K562 (cell line): Measurements from ENCODE around the gene PLXND1. TPM values are rescaled to one million over a fixed set of nuclear protein-coding genes. Genes with fewer than 3 reads are reported as not detected.

Experiments used
- ATF7 ChIP-seq: fragments of 450-650 bp; IDR thresholded peaks from 2 replicates; pipeline ENCODE4 v1.7.1; 2014; ENCODE audit warnings: mild to moderate bottlenecking, moderate library complexity
- COPS2 ChIP-seq: fragments of 450-650 bp; conservative IDR thresholded peaks from 2 replicates; pipeline ENCODE4 v1.6.1; 2016; ENCODE audit warnings: mild to moderate bottlenecking, moderate library complexity
- CSDE1 ChIP-seq, 2 experiments: fragments of 450-650 bp; IDR thresholded peaks; 2 replicates each; pipeline ENCODE4 v1.6.1; 2016; ENCODE audit warnings: mild to moderate bottlenecking in 1 of 2
- DDX20 ChIP-seq: fragments of 450-650 bp; IDR thresholded peaks from 2 replicates; pipeline ENCODE4 v1.6.1; 2016; ENCODE audit warnings: missing genetic modification characterization, low read depth, mild to moderate bottlenecking, missing compliant biosample characterization, moderate library complexity
- EP300 ChIP-seq: IDR thresholded peaks from 2 replicates; pipeline ENCODE4 v1.6.1; 2012; ENCODE audit warnings: low read length, improper control_type of control experiment
- FOSL1 ChIP-seq: fragments of 200-800 bp; sonication (Bioruptor generic); conservative IDR thresholded peaks from 2 replicates; pipeline ENCODE4 v1.6.1; 2016; ENCODE audit warnings: missing genetic modification characterization, missing compliant biosample characterization
- GABPB1 ChIP-seq: sonication (generic); formaldehyde crosslinking; IDR thresholded peaks from 2 replicates; pipeline ENCODE4 v1.8.0; 2022; ENCODE audit warnings: mild to moderate bottlenecking, missing genetic modification reagents
- HCFC1 ChIP-seq: IDR thresholded peaks from 2 replicates; pipeline ENCODE4 v1.6.1; 2012; ENCODE audit warnings: low read depth, low read length, improper control_type of control experiment
- KLF16 ChIP-seq: IDR thresholded peaks from 2 replicates; pipeline ENCODE4 v1.6.1; 2016; ENCODE audit warnings: antibody characterized with exemption
- SRF ChIP-seq, 2 experiments: fragments of 250-450, 450-650 bp in 1 of 2; sonication (Bioruptor Pico) in 1 of 2; sonication (generic) in 1 of 2; formaldehyde crosslinking; IDR thresholded peaks; 2 replicates each; pipeline versions ENCODE4 v1.5.0 to v1.5.1; 2020 to 2022; ENCODE audit warnings: mild to moderate bottlenecking in 1 of 2, missing genetic modification reagents in 1 of 2
- ZBTB5 ChIP-seq: fragments of 450-650 bp; IDR thresholded peaks from 2 replicates; pipeline ENCODE4 v1.6.1; 2017; ENCODE audit warnings: antibody characterized with exemption
- ZNF785 ChIP-seq: fragments of 250-450 bp; sonication (Bioruptor Pico); IDR thresholded peaks from 2 replicates; pipeline ENCODE4 v1.4.0; 2020; ENCODE audit warnings: mild to moderate bottlenecking
- polyA plus RNA-seq, 8 experiments: library from polyadenylated mRNA; depleted of rRNA in 4 of 8; stranded (reverse) in 5 of 8; unstranded in 3 of 8; fragments of >200 nt; fragmentation: Nextera tagmentation in 2 of 8; fragmentation: Illumina TruSeq in 1 of 8; extraction: Ambion mirVana in 2 of 8; extraction: Trizol in 1 of 8; gene quantifications; 2 replicates each; pipeline versions ENCODE4 v1.2.1 to v1.2.3, GENCODE V29; 2011 to 2014; ENCODE audit warnings: inconsistent platforms in 1 of 8, missing spikeins in 1 of 8
- total RNA-seq, 7 experiments: library from RNA; depleted of rRNA in 6 of 7; stranded (reverse); fragments of >200 nt in 6 of 7; fragmentation: Illumina TruSeq in 2 of 7; extraction: Trizol in 2 of 7; gene quantifications; 2 replicates each; pipeline versions ENCODE4 v1.2.1 to v1.2.3, GENCODE V29; 2011 to 2021; ENCODE audit warnings: low replicate concordance in 1 of 7
- TF ChIP-seq, protein P1 (sequence below): fragments of 250-450 bp; sonication (Bioruptor Pico); IDR thresholded peaks from 2 replicates; pipeline ENCODE4 v1.5.0; 2021; ENCODE audit warnings: mild to moderate bottlenecking, moderate library complexity
- TF ChIP-seq, protein P2 (sequence below), 2 experiments: fragments of 450-650 bp; formaldehyde crosslinking in 1 of 2; IDR thresholded peaks; 2 replicates each; pipeline versions ENCODE4 v1.4.0 to v1.6.1; 2014 to 2020; ENCODE audit warnings: mild to moderate bottlenecking in 2 of 2, borderline replicate concordance in 1 of 2, low read depth in 1 of 2
- TF ChIP-seq, protein P3 (sequence below): fragments of 250-450 bp; sonication (Bioruptor Pico); IDR thresholded peaks from 2 replicates; pipeline ENCODE4 v1.8.0; 2021; ENCODE audit warnings: moderate library complexity, mild to moderate bottlenecking, inconsistent platforms

PLXND1 gene
- total and polyA plus RNA-seq, 9 of the 15 experiments (the other 6 are each of a cell fraction or from before 2014, with no cell fraction given), result 0.34 to 28.8 (median 14.0) TPM

DNA sequence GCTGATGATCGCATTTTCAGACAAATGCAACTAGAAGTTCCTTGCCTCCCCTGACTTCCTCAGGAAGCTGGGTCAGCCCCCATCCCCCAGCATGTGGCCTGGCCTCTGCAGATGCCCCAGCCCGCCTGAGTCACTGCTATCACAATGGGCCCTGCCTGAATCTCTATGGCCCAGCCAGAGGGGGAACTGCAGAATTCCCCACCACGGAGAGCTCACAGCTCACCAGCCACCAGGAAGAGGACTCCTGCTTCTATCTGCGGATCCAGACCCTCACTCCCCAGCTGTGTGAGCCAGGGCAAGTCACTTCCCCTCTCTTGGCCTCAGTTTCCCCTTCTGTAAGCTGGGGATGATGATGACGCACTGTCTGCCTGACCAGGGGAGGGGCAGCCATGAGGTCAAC is 6.9 kb downstream of the PLXND1 start (continued):
- TF ChIP-seq, protein P1, sequence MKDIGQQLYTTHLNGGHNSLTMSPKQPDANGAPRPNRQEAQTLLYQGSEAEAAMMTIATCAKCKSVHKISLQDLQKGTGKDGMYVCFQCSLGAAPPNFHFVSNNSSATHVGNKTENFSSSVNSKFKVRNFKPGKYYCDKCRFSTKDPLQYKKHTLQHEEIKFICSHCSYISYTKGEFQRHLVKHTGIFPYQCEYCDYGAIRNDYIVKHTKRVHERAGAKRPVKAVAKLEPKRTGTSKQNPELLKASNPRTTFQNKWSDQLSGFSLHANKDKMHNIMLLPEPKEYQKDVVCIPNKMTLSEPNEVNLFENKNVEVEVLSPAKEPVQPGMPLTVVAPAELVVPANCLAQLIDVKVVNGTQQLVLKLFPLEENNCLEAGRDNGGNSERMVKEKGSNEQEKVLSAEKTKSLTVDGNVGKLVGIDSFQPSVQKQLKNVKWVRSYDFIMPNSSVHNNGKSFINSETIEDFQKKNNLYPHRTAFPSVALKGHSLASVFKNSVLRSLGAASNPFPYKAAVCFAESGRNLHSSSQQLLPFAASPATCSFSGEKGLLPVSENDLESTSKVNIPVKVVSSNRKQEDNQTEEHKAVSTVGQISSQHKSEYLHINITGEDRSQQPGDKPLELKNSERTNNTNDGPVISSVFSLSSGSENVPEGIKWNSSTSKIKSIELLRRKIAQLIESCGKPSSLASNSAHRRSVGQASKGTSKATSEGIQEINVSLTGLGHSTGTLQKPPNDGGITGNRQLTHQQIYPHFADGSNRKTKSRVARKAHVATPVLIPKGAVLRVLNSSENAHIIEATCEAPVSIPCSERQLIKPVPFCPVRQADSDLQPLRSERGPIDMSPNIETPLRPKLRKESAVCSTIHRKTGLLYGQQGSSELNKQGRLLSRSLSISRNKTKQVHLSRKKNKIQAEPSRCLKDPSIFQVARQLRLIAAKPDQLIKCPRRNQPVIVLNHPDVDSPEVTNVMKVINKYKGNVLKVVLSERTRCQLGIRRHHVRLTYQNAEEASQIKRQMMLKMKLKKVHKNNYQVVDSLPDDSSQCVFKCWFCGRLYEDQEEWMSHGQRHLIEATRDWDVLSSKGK, result no peak
- TF ChIP-seq, protein P2, sequence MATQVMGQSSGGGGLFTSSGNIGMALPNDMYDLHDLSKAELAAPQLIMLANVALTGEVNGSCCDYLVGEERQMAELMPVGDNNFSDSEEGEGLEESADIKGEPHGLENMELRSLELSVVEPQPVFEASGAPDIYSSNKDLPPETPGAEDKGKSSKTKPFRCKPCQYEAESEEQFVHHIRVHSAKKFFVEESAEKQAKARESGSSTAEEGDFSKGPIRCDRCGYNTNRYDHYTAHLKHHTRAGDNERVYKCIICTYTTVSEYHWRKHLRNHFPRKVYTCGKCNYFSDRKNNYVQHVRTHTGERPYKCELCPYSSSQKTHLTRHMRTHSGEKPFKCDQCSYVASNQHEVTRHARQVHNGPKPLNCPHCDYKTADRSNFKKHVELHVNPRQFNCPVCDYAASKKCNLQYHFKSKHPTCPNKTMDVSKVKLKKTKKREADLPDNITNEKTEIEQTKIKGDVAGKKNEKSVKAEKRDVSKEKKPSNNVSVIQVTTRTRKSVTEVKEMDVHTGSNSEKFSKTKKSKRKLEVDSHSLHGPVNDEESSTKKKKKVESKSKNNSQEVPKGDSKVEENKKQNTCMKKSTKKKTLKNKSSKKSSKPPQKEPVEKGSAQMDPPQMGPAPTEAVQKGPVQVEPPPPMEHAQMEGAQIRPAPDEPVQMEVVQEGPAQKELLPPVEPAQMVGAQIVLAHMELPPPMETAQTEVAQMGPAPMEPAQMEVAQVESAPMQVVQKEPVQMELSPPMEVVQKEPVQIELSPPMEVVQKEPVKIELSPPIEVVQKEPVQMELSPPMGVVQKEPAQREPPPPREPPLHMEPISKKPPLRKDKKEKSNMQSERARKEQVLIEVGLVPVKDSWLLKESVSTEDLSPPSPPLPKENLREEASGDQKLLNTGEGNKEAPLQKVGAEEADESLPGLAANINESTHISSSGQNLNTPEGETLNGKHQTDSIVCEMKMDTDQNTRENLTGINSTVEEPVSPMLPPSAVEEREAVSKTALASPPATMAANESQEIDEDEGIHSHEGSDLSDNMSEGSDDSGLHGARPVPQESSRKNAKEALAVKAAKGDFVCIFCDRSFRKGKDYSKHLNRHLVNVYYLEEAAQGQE (IDR thresholded peaks at IDR 0.05; ENCODE audit: borderline replicate concordance), result peak; percentile 18; the same call in 1 of the 2 replicates
- TF ChIP-seq, protein P2 (CRISPR knock-in tag; IDR thresholded peaks at IDR 0.05; ENCODE audit: low read depth), result no peak
- no peak for TF ChIP-seq ZNF785 (CRISPR knock-in tag)
- no peak for TF ChIP-seq KLF16
- TF ChIP-seq COPS2, result no peak
- no peak for TF ChIP-seq SRF (CRISPR knock-in tag; IDR thresholded peaks at IDR 0.05)
- TF ChIP-seq, protein P3, sequence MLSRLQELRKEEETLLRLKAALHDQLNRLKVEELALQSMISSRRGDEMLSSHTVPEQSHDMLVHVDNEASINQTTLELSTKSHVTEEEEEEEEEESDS (CRISPR knock-in tag), result no peak
- TF ChIP-seq EP300, result peak; percentile 22; the same call in 1 of the 2 replicates
- peak; percentile 75 for TF ChIP-seq FOSL1
- TF ChIP-seq GABPB1, result no peak
- peak; percentile 42; the same call in 1 of the 2 replicates for TF ChIP-seq ATF7
- no peak for TF ChIP-seq HCFC1
- no peak for TF ChIP-seq DDX20 (tag)
- TF ChIP-seq CSDE1 (IDR thresholded peaks at IDR 0.05), result no peak
- no peak for TF ChIP-seq ZBTB5
